ENCODE measurements around the gene ADORA2A.

DNA sequence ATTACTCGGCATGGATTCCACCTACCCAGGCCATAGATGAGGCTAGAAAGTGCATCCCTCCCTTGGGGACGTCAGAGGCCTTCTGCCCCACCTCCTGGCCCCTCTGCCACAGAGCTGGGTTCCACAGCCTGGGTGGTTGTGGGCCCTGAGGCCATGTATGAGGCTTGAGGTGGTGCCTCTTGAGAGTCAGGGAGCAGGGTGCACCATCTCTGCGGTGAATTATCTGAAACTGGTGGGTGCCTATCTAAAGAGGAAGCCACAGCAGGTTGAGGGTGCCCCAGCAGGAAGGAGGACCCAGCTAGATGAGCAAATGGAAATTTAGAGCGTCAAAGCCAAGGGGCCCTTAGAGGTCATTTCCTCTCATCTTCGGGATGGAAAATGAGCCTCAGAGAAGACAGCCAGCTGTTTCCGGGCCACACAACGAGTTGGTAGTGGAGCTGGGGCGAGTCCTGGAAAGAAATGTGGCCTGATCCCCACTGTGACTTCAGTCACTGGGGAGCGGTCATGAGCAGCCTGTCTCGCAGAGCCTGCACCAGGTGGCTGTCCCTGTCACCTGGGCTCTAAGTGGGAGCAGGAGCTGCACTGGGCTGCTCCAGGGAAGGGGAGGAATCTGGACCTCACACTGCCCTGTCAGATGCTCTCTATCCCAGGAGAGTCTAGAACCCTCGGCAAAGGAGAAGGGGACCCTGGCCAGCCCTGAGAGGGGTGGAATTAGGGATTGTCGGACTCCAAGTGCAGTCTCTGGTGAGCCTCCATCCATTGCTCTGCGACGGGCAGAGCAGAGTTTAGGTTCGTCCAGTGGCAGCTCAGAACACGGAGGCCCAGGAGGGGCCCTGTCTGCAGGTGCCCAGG is 7.3 kb downstream of the ADORA2A start:
- TF ChIP-seq, protein P1, sequence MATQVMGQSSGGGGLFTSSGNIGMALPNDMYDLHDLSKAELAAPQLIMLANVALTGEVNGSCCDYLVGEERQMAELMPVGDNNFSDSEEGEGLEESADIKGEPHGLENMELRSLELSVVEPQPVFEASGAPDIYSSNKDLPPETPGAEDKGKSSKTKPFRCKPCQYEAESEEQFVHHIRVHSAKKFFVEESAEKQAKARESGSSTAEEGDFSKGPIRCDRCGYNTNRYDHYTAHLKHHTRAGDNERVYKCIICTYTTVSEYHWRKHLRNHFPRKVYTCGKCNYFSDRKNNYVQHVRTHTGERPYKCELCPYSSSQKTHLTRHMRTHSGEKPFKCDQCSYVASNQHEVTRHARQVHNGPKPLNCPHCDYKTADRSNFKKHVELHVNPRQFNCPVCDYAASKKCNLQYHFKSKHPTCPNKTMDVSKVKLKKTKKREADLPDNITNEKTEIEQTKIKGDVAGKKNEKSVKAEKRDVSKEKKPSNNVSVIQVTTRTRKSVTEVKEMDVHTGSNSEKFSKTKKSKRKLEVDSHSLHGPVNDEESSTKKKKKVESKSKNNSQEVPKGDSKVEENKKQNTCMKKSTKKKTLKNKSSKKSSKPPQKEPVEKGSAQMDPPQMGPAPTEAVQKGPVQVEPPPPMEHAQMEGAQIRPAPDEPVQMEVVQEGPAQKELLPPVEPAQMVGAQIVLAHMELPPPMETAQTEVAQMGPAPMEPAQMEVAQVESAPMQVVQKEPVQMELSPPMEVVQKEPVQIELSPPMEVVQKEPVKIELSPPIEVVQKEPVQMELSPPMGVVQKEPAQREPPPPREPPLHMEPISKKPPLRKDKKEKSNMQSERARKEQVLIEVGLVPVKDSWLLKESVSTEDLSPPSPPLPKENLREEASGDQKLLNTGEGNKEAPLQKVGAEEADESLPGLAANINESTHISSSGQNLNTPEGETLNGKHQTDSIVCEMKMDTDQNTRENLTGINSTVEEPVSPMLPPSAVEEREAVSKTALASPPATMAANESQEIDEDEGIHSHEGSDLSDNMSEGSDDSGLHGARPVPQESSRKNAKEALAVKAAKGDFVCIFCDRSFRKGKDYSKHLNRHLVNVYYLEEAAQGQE (IDR thresholded peaks at IDR 0.05; ENCODE audit: low read depth), result no peak
- TF ChIP-seq FOXM1 (IDR thresholded peaks at IDR 0.05; ENCODE audit: borderline replicate concordance, low read depth), result no peak
- TF ChIP-seq RAD21 (IDR thresholded peaks at IDR 0.05; ENCODE audit: low read depth), result no peak
- TF ChIP-seq, protein P2, sequence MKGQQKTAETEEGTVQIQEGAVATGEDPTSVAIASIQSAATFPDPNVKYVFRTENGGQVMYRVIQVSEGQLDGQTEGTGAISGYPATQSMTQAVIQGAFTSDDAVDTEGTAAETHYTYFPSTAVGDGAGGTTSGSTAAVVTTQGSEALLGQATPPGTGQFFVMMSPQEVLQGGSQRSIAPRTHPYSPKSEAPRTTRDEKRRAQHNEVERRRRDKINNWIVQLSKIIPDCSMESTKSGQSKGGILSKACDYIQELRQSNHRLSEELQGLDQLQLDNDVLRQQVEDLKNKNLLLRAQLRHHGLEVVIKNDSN (IDR thresholded peaks at IDR 0.05), result no peak
- no peak for TF ChIP-seq EGR1 (IDR thresholded peaks at IDR 0.05)
- TF ChIP-seq, protein P3, sequence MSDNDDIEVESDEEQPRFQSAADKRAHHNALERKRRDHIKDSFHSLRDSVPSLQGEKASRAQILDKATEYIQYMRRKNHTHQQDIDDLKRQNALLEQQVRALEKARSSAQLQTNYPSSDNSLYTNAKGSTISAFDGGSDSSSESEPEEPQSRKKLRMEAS (IDR thresholded peaks at IDR 0.05), result no peak
- no peak for TF ChIP-seq TAF1 (IDR thresholded peaks at IDR 0.05; ENCODE audit: low read depth)
- no peak for TF ChIP-seq NFIC (IDR thresholded peaks at IDR 0.05)
